ENCODE data around the gene TRABD. TPM values are rescaled to one million over a fixed set of nuclear protein-coding genes. Genes with fewer than 3 reads are reported as not detected.

TRABD gene
- total RNA-seq, 1 donor from 2014 or later, result 22.8 TPM

GRCh38 chr22:50171319-50171964 lies 14.3 kb upstream of the TRABD start:
- ATAC-seq (peak; percentile 5), DNase-seq (ENCODE audit: low spot score) (no peak)
- intact Hi-C loops (cut with DNase I), result no loop called here

GRCh38 chr22:50171965-50172421 lies 13.7 kb upstream of the TRABD start:
- intact Hi-C loops (cut with DNase I), result no loop called here
- DNase-seq (ENCODE audit: low spot score), result no peak

GRCh38 chr22:50173311-50173982 lies 12.3 kb upstream of the TRABD start:
- ATAC-seq (peak; percentile 39), DNase-seq (ENCODE audit: low spot score) (no peak)
- intact Hi-C loops (cut with DNase I), result no loop called here

More at GRCh38 chr22:50171965-50172421, 13.7 kb upstream of the TRABD start:
- peak; percentile 20 for ATAC-seq

GRCh38 chr22:50173983-50174355 lies 11.7 kb upstream of the TRABD start:
- ATAC-seq, result no peak
- intact Hi-C loops (cut with DNase I), result no loop called here
- DNase-seq (ENCODE audit: low spot score), result no peak

GRCh38 chr22:50174382-50175190 lies 11.1 kb upstream of the TRABD start:
- intact Hi-C loops (cut with DNase I), result no loop called here
- ATAC-seq (no peak), DNase-seq (ENCODE audit: low spot score) (no peak)

GRCh38 chr22:50175191-50175461 lies 10.6 kb upstream of the TRABD start:
- no peak for DNase-seq (ENCODE audit: low spot score)
- ATAC-seq, result no peak
- intact Hi-C loops (cut with DNase I), result no loop called here

- intact Hi-C loops (cut with DNase I), result no loop called here
- ATAC-seq, result no peak
- DNase-seq (ENCODE audit: low spot score), result peak; percentile 53
Observed at GRCh38 chr22:50175921-50176849, 9.5 kb upstream of the TRABD start.

GRCh38 chr22:50176850-50177536 lies 8.7 kb upstream of the TRABD start:
- ATAC-seq (no peak), DNase-seq (ENCODE audit: low spot score) (peak; percentile 58)
- intact Hi-C loops (cut with DNase I), result no loop called here

- DNase-seq (ENCODE audit: low spot score) (peak; percentile 58), ATAC-seq (no peak)
Observed at GRCh38 chr22:50177537-50178470, 7.9 kb upstream of the TRABD start.

GRCh38 chr22:50178471-50178864 lies 7.2 kb upstream of the TRABD start:
- no peak for DNase-seq (ENCODE audit: low spot score)
- ATAC-seq, result no peak
- intact Hi-C loops (cut with DNase I), result no loop called here

More at GRCh38 chr22:50177537-50178470, 7.9 kb upstream of the TRABD start:
- intact Hi-C loops (cut with DNase I), result no loop called here

- intact Hi-C loops (cut with DNase I), result no loop called here
- DNase-seq (ENCODE audit: low spot score) (no peak), ATAC-seq (no peak)
Observed at GRCh38 chr22:50178871-50179869, 6.5 kb upstream of the TRABD start.

GRCh38 chr22:50179937-50180726 lies 5.6 kb upstream of the TRABD start:
- ATAC-seq (no peak), DNase-seq (ENCODE audit: low spot score) (peak; percentile 47)
- intact Hi-C loops (cut with DNase I), result no loop called here

- intact Hi-C loops (cut with DNase I), result no loop called here
- DNase-seq (ENCODE audit: low spot score), result peak; percentile 54
- no peak for ATAC-seq
Observed at GRCh38 chr22:50180727-50181521, 4.8 kb upstream of the TRABD start.

GRCh38 chr22:50182176-50183081 lies 3.3 kb upstream of the TRABD start:
- ATAC-seq (no peak), DNase-seq (ENCODE audit: low spot score) (peak; percentile 62)
- intact Hi-C loops (cut with DNase I), result no loop called here

All from sciatic nerve (tissue), 2 donors.